GM19324 (cell line): Measurements from ENCODE around the gene PDP2.

Experiments used
- ATAC-seq: cut with Tn5 transposase; IDR thresholded peaks from one replicate; pipeline ENCODE4 v1.9.1; 2021; ENCODE audit warnings: mild to moderate bottlenecking, moderate library complexity; ENCODE audit not compliant: unreplicated experiment, low FRiP score

The PDP2 gene

DNA sequence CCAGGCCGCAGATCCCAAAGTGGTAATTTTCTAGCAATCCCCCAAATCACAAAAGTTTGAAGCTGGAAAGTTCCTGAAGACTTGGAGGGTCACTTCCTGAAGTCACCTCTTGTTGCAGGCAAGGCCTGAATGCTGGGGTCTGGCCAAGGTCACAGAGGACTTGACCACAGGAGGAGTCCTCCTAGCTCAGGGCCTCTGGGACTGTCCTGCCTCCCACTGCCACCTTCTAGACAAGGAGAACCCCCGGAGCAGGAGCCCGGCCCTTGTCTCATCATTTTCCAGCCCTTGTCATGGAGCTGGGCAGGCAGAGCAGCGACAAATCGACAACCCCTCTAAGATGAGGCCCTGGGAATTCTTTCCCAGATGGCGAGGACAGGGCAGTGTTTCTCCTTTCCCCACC lies 38.0 kb downstream of the PDP2 start:
- no peak for ATAC-seq

DNA sequence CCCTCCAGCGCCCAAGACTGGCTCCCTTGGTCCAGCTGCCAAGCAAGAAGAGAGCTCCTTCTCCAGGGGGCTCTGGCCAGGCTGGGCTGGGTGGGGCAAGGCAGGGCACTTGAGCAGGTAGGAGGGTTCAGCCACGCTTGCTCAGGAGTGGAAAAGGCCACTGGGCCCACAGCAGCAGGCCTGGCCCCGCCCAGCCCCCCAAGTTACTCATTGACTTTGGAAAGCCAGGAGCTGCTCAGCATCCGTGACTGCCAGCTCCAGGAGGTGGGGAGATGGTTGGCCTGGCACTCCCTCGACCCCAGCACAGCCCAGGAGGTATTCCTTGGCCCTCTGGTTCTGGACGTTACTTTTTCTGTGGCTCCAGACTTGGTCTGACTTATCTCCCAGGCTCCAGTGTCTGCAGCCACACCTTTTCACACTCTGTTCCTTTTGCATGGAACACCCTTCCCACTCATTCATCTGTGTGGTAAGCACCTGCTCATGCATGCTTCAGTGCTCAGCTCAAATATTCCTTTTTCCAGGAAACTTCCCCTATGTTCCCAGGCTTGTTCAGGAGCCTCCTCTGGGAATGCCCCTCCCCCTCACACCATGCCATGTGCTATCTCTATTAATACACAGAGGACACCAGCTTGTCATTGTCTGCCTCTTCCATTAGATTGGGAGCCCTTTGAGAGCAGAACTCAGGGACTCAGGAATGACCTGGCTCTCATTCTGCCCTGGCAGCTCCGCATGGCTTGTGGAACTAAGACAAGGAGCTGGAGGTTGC lies 38.7 kb downstream of the PDP2 start, which contains the start of gene CDH16:
Gene CDH16, minus strand, starts transcription at position 83 of the 766 bp plus-strand sequence. CDS start 820 bp downstream, outside the sequence.
- ATAC-seq = no peak

DNA sequence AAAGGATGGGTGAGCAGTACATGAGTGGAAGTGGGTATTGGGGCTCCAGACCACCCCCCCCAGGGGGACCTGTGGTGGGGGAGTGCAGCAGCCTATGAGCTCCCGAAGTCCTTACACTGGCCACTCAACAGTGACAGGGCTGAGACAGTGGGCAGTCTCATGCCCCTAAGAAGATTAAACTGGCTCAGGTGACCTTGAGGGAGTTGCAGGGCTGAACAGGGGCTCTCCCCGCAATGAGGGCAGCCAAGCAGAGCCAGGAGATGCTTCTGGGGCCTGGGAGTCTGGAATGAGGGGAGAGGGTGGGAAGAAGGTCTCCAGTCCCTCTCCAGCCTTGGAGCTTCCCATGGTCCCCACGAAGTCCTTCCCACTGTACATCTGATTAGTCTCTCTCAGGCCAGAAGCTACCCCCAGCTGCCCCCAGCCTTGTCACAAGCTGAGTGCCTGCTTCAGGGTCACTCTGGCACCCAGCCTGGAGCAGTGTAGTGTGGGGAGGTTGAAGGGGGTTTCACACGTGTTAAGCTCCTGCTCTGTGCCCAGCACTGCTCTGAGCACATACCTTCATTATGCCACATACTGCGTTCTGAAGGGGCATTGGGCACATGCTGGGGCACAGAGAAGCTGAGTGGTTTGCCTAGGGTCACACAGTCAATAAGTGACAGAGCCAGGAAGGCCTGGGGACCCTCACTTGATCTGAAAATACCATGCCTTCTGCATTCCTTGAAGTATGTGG lies 39.4 kb downstream of the PDP2 start:
- ATAC-seq = no peak

DNA sequence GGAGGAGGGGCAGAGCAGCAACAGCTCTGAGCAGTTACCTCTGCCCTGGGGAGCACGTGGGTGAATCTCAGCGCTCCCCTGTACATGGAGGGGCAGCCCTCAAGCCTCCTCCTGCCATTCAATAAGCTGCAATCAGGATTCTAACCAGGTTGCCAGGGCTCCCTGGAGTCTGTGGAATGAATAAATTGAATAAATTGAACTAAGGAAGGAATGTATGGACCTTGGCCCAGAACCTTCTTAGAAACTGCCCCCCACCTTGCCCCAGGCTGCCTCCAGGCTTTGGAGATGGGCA lies 39.9 kb downstream of the PDP2 start:
- no peak for ATAC-seq

DNA sequence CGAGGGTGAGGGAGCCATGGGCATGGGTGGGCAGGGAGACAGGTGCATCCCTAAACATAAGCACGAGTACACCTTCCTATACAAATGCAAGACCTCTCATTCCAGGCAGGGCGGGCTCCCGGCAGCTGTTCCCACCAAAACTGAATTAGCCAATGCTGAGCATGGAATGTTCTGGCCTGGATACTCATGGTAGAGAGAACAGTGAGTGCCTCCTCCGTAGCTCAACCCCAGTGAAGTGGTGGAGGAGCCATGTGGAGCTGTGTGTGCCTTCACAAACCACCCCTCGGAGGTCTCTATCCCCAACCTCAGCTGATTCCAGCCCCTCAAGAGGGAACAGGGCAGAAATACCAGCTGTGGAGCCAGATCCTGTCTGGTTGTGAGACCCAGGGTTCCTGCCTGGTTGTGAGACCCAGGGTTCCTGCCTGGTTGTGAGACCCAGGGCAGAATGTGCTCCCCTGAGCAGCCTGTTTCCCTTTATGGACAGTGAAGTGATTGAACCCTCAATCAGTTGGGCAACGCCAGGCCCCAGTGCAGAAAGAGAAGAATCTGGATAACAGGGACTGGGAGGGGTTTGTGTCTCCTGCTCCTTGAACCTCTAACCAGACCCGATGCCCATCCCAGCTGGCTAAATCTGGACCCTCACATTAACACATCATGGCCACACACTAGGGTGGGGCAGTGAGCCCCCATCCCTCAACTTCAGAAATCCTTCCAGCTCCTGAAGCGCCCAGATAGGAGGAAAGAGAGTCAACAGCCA lies 40.8 kb downstream of the PDP2 start:
- ATAC-seq = no peak

DNA sequence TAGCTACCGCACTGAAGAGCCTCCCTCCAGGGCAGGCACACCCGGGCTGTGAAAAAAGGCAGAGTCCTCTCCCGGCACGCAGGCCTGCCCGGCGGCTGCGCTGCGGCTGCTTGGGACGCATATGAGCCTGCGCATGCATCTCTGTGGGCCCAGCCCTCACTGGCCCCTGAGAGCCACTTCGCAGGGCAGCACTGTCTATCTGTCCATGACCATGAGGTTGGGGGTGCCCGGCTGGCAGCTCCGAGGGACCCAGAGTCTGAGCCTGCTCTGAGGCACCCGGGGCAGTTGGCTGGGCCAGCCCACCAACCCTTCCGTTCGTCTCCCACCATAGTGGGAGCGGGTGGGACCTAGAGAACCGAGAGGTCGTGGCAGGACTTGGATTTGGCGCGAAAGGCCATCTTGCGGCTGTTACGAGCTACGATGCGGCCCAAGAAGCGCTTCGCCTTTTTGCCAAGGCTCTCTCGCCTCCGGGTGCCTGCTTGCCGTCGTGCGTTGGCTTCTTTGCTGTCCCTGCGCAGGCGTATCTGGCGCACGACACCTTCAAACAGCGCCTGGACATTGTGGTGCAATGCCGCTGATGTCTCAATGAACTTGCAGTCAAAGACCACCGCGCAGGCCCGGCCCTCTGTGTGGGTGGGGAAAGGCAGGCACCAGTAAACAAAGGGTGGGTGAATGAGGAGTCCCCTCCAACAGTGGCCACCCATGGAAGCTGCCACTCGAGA lies 41.6 kb downstream of the PDP2 start:
- no peak for ATAC-seq

DNA sequence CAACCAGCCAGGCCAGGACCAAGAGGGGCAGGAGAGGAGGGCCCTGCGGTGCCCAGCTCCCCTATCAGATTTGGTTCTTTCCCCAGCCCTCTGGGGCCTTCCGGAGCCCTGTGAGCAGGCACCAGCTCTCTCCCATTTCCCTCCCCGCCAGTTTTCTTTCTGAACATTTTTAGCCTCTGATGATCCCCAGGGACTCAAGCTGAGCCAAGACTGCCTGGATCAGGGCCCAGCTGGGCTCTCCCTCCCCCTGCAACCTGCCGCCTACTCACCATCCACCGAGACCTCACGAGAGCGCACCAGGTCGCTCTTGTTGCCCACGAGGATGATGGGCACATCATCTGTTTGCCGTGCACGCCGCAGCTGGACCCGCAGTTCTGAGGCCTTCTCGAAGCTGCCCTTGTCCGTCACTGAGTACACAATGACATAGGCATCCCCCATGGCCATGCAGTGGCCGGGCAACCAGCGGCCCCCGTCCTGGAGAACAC lies 43.0 kb downstream of the PDP2 start:
- ATAC-seq = no peak

DNA sequence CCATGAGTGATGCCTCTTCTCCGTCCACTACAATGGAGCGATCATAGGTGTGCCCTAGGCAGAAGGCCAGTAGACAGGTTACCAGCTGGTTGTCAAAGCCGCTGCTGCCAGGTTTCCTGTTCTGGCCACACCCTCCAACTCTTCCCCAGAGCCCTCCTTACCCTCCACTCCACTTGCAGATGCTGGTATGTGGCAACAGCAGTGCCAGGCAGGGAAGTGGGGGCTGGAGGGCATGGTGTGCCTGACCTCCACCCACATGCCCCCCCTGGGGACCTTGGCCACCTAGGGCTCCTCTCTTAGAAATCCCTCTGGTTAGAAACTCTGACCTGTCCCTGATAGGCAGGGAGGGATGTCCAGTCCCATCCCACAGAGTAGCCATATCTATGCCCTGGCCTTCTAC lies 43.6 kb downstream of the PDP2 start:
- no peak for ATAC-seq

DNA sequence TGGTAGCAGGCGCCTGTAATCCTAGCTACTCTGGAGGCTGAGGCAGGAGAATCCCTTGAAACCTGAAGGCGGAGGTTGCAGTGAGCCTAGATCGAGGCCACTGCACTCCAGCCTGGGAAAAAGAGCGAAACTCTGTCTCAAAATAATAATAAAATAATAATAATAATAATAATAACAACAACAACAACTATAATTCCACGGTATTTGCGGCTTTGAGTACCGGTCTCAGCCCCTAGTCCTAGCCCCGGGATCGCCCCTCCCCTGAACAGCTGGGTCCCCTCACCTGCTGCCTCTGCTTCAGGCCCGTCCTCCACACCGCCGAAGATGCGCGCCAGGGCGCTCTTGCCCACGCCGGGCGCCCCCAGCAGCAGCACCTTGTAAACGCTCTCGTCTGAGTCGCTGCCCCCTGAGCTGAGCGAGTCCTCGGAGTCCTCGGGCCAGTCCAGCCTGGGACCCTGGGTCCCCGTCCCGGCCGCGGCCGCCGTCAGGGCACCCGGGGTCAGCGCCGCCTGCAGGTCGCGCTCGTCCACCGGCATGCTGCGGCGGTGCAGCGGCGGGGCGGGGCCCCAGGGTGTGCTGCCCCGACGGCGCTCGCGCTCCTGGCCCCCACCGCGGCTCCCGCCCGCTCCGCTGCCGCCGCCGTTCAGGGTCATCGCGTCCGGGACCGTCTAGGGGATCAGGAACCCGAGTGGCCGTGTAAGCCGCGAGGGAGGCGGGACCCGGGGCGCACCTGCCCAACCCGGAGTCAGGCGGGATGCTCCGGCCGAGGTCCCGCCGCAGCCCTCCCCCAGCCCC lies 44.4 kb downstream of the PDP2 start:
- ATAC-seq = no peak

DNA sequence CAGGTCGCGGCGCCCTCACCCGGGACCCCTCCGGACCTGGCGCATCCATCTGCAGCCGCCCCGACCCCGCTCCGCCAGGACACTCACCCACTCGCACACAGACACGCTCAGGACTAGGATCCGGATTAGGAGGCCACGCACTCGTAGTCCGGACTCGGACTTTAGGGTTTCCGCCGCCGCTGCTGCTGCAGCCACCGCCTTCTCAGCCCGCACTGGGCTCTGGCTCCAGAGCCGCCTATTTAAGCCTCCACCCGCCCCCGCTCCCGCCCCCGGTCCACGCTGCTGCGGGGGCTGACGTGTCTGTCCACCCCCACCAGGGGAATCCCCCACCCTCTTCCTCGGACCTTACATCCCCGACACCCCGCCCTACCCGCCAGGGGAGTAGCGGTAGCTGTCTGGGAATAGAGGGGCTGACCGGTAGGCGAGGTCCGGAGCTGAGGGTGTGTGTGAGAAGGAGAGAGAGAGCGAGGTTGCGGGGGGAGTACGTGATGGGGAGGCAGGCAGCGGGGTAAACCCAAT lies 45.1 kb downstream of the PDP2 start, which contains the start of gene RRAD:
Gene RRAD, minus strand, starts transcription at position 214 of the 519 bp plus-strand sequence. CDS start 356 bp downstream, outside the sequence.
- no peak for ATAC-seq

DNA sequence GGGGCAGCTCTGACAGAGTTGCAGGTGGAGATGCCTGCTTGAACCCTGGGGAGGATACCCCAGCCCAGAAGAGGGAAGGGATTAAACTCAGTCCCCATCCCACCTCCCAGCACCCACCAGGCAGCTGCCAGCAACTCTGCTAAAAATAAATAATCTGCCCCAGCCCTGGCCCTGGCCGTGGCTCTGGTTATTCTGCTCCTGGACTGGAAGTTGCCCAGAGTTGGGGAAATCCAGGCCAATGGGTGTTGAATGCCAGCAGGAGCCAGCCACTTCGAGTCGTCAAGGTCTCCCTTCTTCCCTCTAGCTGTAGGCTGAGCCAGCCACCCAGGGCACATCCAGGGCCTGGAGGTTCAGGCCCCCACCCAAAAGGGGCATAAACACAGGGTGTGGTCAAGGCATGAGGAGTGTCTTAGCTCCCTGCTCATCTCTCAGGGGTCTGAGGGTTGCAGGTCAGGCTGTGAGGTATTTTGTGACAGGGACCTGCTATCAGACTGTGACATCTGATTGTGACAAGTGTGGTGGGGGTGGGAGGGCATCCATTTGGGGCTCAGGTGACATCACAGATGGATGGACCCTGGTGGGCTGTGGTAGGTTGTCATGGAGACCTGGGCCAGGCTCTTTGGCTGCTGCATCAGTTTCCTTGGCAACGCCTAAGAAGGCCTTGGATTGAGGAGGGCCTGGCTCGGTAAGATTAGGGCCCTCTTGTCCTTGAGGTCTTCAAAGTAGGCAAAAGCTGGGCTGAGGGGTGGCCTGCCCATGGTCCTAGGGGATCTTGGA lies 46.0 kb downstream of the PDP2 start:
- ATAC-seq = no peak

DNA sequence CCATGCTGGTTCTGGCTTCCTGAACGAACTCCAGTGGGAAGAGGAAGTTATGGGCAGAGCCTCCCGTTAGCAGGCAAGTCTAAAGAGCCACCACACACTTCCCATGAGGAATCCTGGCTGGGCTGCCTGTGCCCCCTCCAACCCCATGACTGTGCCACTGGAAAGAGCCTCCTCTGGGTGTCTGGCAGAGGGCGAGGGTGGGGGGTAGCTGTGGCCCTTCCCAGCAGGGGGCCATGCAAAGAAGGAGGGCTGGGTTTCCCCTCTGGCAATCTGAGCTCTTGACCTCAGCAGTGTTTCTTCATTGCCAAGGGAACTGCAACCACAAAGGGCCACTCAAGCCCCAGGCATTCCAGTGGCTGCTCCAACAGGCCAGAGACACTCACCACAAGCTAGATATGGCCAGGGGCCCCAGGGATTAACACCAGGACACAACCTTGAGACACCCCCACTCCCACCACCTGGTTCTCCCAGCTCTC lies 46.7 kb downstream of the PDP2 start:
- ATAC-seq = no peak

DNA sequence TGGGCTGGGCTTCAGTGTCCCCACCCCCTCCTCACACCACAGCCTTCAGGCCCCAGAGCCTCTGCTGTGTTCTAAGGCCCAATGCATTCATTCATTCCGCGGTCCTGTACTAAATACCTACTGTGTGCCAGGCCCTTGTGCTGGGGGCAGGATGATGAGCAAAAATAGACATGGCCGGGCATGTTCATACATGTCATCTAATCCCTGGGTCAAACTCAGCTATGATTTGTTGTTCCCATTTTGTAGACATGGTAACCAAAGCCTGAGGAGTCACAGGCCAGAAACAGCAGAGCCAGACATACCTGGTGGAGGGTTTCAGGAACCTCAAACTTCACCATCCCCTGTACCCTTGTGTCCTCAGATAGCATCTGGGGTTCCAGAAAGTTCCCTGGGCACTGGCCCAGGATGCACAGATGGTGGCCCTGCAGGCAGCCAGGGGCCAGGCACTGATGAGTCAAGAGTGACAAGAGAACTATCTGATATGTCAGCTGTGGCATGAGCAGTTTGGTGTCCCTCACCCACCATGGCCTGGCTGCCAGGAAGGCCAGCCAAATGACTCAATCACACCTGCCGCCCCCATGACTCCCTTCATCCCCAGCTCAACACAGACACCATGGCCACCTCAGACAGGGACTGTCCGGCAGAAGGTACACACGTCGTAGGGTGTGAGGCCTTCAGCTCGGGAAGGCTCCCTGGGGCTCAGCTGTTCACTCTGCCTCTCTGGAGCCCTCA lies 47.8 kb downstream of the PDP2 start:
- no peak for ATAC-seq

DNA sequence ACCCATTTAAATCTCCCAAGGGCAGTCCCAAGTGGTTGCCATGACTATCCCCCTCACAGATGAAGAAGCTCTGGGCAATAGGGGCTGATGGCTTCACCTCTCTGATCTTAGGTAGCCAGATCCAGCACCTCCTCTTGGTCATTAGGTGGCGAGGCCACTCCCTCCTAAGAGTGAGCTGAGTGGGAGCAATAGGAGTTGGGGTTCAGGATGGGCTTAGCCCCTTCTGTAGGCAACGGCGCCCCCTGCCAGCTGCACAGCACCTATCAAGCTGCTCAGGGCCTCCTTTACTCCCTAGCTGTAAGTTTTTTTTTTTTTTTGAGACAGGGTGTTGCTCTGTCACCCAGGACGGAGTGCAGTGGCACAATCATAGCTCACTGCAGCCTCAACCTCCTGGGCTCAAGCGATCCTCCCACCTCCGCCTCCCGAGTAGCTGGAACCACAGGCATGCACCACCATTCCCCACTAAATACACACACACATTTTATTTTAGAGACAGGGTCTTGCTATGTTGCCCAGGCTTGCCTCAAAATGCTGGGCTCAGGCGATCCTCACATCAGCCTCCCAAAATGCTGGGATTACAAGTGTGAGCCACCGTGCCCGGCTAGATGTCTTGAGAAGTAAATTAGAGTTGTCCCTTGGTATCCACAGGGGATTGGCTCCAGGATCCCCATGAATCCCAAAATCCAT lies 48.5 kb downstream of the PDP2 start:
- no peak for ATAC-seq

DNA sequence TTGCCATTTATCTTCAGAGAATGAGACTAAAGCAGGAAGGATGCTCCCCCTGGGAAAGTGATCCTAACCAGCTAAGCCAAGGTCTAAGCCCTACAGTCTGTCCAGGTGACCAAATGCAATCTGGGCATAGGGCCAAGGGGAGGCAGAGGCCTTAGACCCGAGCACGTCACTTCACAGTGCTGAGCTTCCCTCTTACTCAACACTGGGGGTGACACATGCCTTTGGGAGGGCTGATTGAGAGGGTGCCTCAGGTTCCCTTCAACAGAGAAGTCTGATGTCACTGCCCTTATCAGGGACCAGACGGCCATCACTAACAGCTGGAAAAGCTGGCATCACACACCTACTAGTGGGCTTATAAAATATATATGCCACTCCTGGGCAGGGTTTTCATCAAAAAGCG lies 49.9 kb downstream of the PDP2 start:
- ATAC-seq = no peak

DNA sequence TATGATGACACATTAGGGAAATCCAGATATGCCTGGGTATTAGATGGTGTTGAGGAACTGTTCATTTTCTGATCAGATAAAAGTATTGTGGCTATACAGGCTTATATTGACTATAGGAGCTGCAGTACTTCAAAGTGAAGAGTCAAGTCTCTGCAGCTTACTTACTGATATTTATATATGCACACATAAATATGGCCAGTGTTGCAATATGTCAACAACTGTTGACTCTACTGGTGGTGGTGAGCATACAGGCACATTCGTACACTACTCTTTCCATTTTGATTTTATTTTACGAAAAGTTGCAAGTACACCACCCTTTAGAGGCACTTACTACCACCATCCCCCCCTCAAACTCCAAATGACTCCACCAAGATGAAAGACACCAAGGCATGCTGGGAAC lies 51.4 kb downstream of the PDP2 start:
- ATAC-seq = no peak

DNA sequence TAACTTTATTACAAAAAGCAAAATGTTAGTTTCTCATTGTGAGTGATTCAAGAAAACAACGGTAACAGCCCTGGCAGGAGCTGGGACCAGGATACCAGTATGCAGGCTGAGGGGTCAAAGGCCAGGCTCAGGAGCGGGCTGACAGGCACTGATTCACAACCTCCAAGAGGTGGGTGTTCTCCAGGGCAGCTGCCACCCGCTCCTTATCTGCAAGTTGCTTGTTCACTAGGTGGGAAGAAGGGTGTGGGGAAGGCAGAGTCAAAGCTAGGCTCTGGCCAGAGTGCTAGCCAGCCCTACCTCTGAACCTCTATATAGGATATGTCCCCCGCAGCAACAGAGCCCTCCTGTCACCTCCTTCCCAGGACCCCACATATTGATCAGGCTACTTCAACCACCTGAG lies 51.8 kb downstream of the PDP2 start:
- no peak for ATAC-seq

DNA sequence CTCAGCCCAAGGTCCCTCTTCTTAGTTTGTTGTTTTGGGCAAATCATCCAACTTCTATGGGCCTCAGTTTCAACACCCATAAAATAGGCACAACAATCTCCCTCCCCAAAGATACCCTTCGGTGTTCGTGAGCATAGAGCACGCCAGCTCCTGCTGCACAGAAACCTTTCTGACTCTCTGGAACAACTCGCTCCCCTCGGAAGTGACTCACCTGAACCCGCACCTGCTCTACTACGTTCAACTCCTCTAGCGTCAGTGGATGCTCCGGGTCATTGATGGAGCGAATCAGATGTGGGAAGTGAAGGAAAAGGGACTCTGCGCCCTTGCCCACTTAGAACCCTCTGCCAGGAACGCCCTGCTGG lies 53.4 kb downstream of the PDP2 start:
- no peak for ATAC-seq
